Natural killer cell (primary cell): Measurements from ENCODE around the gene RASGRP4. TPM values are rescaled to one million over a fixed set of nuclear protein-coding genes. Genes with fewer than 3 reads are reported as not detected.

ENCODE experiments used
- ATAC-seq, 3 donors: fragments of 150-1000 bp in 2 of 3; fragments of 200-7000 bp in 1 of 3; cut with Tn5 transposase; 1 replicate in 1 of 3; 2 replicates in 2 of 3; pipeline ENCODE4 v1.10.0; 2021; ENCODE audit warnings: mild to moderate bottlenecking in 2 of 3, moderate library complexity in 2 of 3
- DNase-seq, 2 donors: peaks; one replicate each; pipeline versions ENCODE4 v3.0.0 to v3.0.0-alpha.2; 2013 to 2021; ENCODE audit warnings: mixed read lengths in 1 of 2
- H3K27ac ChIP-seq: one replicate; pipeline ENCODE4 v1.5.1; 2013; ENCODE audit warnings: mild to moderate bottlenecking, low read length
- H3K27me3 ChIP-seq: one replicate; pipeline ENCODE4 v1.6.1; 2013; ENCODE audit warnings: low read length; ENCODE audit not compliant: control insufficient read depth, insufficient read depth
- H3K36me3 ChIP-seq: one replicate; pipeline ENCODE4 v1.6.1; 2013; ENCODE audit warnings: low read length; ENCODE audit not compliant: control insufficient read depth, insufficient read depth
- H3K4me1 ChIP-seq: one replicate; pipeline ENCODE4 v1.6.1; 2013; ENCODE audit warnings: low read length; ENCODE audit not compliant: control insufficient read depth, insufficient read depth
- H3K4me3 ChIP-seq: one replicate; pipeline ENCODE4 v1.5.1; 2013; ENCODE audit warnings: low read length
- H3K9me3 ChIP-seq: one replicate; pipeline ENCODE4 v1.6.1; 2013; ENCODE audit warnings: low read length; ENCODE audit not compliant: control insufficient read depth, insufficient read depth
- H3K27ac Mint-ChIP-seq, 2 donors: one replicate each; pipeline ENCODE4 v1.8.0; 2022; ENCODE audit warnings: mild to moderate bottlenecking in 2 of 2, mixed read lengths in 2 of 2, moderate library complexity in 1 of 2
- H3K27me3 Mint-ChIP-seq, 2 donors: one replicate each; pipeline ENCODE4 v1.8.0; 2022; ENCODE audit warnings: low read depth in 2 of 2, mixed read lengths in 2 of 2
- H3K36me3 Mint-ChIP-seq: one replicate; pipeline ENCODE4 v1.8.0; 2022; ENCODE audit warnings: mixed read lengths
- H3K4me1 Mint-ChIP-seq, 2 donors: one replicate each; pipeline ENCODE4 v1.8.0; 2022; ENCODE audit warnings: mixed read lengths in 2 of 2
- H3K4me3 Mint-ChIP-seq: one replicate; pipeline ENCODE4 v1.8.0; 2022; ENCODE audit warnings: mild to moderate bottlenecking, moderate library complexity, mixed read lengths
- H3K9me3 Mint-ChIP-seq, 2 donors: one replicate each; pipeline ENCODE4 v1.8.0; 2022; ENCODE audit warnings: mixed read lengths in 2 of 2
- CTCF ChIP-seq: fragments of 200-600 bp; IDR thresholded peaks from one replicate; pipeline ENCODE4 v1.8.0; 2022; ENCODE audit warnings: antibody characterized with exemption
- WGBS: methylation state at CpG from one replicate; pipeline ENCODE4 v1.1.7; 2013; ENCODE audit warnings: missing lambda C conversion rate; ENCODE audit not compliant: insufficient coverage; 5-methylcytosine and 5-hydroxymethylcytosine counted together
- intact Hi-C: fragments of 100-400 bp; cut with micrococcal nuclease; formaldehyde crosslinking; loops from one replicate; pipeline ENCODE4 v1.14.2; 2022
- total RNA-seq, 4 donors: library from RNA; stranded (reverse); fragments of 120-200 nt in 1 of 4; gene quantifications; one replicate each; pipeline versions ENCODE4 v1.2.3 to v1.2.4, GENCODE V29; 2013 to 2022

The RASGRP4 gene
- total RNA-seq, 3 donors from 2014 or later (not counting 1 experiment from before 2014, with no cell fraction given) = 2.3 to 9.3 (median 5.7) TPM

- no peaks in the 10 kb centered on the region for H3K27me3 ChIP-seq
- no peak for DNase-seq
- Mint-ChIP-seq H3K27ac (no peak overlapping the region), H3K9me3 (no peaks in the 10 kb centered on the region), H3K36me3 (no peaks in the 10 kb centered on the region), H3K4me1 (no peaks in the 10 kb centered on the region), H3K4me3 (no peak overlapping the region), H3K27me3 (peaks cover 0 to 2% of the 10 kb centered on the region in 2 donors)
- intact Hi-C loops = no loop called here
- 93% methylated on average over 26 of the region's 26 CpGs for WGBS
- no peaks in the 10 kb centered on the region for H3K9me3 ChIP-seq
- H3K36me3 ChIP-seq = no peaks in the 10 kb centered on the region
- H3K27ac ChIP-seq = no peak overlapping the region
- TF ChIP-seq CTCF = no peak
- H3K4me3 ChIP-seq = no peak overlapping the region
- no peak for ATAC-seq
- H3K4me1 ChIP-seq = no peaks in the 10 kb centered on the region
Observed at GRCh38 chr19:38466050-38466449, 40.0 kb upstream of the RASGRP4 start.

GRCh38 chr19:38464421-38465082, 38.5 kb upstream of the RASGRP4 start:
- H3K36me3 ChIP-seq = no peaks in the 10 kb centered on the region
- intact Hi-C loops = no loop called here
- no peaks in the 10 kb centered on the region for H3K4me1 Mint-ChIP-seq
- no peaks in the 10 kb centered on the region for H3K27me3 ChIP-seq
- no peaks in the 10 kb centered on the region for H3K9me3 ChIP-seq
- ATAC-seq (no peak), DNase-seq (no peak)
- H3K4me3 ChIP-seq = no peak overlapping the region
- H3K4me3 Mint-ChIP-seq = no peak overlapping the region
- peaks cover 0 to 2% of the 10 kb centered on the region in 2 donors for H3K27me3 Mint-ChIP-seq
- no peaks in the 10 kb centered on the region for H3K36me3 Mint-ChIP-seq
- H3K27ac ChIP-seq = no peak overlapping the region
- no peak overlapping the region for H3K27ac Mint-ChIP-seq
- no peaks in the 10 kb centered on the region for H3K4me1 ChIP-seq
- WGBS = 70% methylated on average over 15 of the region's 15 CpGs
- no peak for TF ChIP-seq CTCF
- no peaks in the 10 kb centered on the region for H3K9me3 Mint-ChIP-seq

GRCh38 chr19:38463365-38463764, 37.3 kb upstream of the RASGRP4 start:
- Histone ChIP-seq H3K4me3 (no peak overlapping the region), H3K36me3 (no peaks in the 10 kb centered on the region), H3K27me3 (no peaks in the 10 kb centered on the region), H3K9me3 (no peaks in the 10 kb centered on the region), H3K4me1 (no peaks in the 10 kb centered on the region), H3K27ac (no peak overlapping the region)
- WGBS = 90% methylated on average over 18 of the region's 18 CpGs
- H3K27me3 Mint-ChIP-seq = peaks cover 0 to 2% of the 10 kb centered on the region in 2 donors
- no peak overlapping the region for H3K27ac Mint-ChIP-seq
- DNase-seq (no peak), ATAC-seq (no peak)
- H3K36me3 Mint-ChIP-seq = no peaks in the 10 kb centered on the region
- no peak overlapping the region for H3K4me3 Mint-ChIP-seq
- TF ChIP-seq CTCF = no peak
- no peaks in the 10 kb centered on the region for H3K4me1 Mint-ChIP-seq
- H3K9me3 Mint-ChIP-seq = no peaks in the 10 kb centered on the region
- intact Hi-C loops = no loop called here

GRCh38 chr19:38458991-38459390, 33.0 kb upstream of the RASGRP4 start:
- no peaks in the 10 kb centered on the region for H3K36me3 Mint-ChIP-seq
- no peaks in the 10 kb centered on the region for H3K4me1 Mint-ChIP-seq
- no peak for TF ChIP-seq CTCF
- DNase-seq = no peak
- no peaks in the 10 kb centered on the region for H3K27me3 Mint-ChIP-seq
- Histone ChIP-seq H3K4me3 (no peak overlapping the region), H3K36me3 (no peaks in the 10 kb centered on the region), H3K4me1 (no peaks in the 10 kb centered on the region), H3K27me3 (no peaks in the 10 kb centered on the region), H3K27ac (no peak overlapping the region), H3K9me3 (no peaks in the 10 kb centered on the region)
- no peak for ATAC-seq
- H3K4me3 Mint-ChIP-seq = no peak overlapping the region
- WGBS = 86% methylated on average over 13 of the region's 13 CpGs
- no peak overlapping the region for H3K27ac Mint-ChIP-seq
- H3K9me3 Mint-ChIP-seq = no peaks in the 10 kb centered on the region
- intact Hi-C loops = no loop called here
